OCI-LY7 (cell line): ENCODE results near the gene NEMP2. TPM values are rescaled to one million over a fixed set of nuclear protein-coding genes. Genes with fewer than 3 reads are reported as not detected.

Source experiments
- BruUV-seq: library from RNA; stranded (reverse); fragments of 400-500 nt; replicated peaks from 2 replicates; lab custom pipeline; 2021; lab: Mats Ljungman, UMichigan
- CTCF ChIA-PET: fragments of 300-600 bp; sonication (Branson Sonifier 250); formaldehyde crosslinking; loops from one replicate; lab custom pipeline; 2022; ENCODE audit warnings: antibody characterized with exemption; ENCODE audit not compliant: unreplicated experiment; lab: Charles Lee
- POLR2A ChIA-PET: fragments of 300-600 bp; sonication (Branson Sonifier 250); formaldehyde crosslinking; loops from one replicate; lab custom pipeline; 2022; ENCODE audit warnings: antibody characterized with exemption; lab: Charles Lee
- DNase-seq: peaks from one replicate; pipeline ENCODE4 v3.0.0-alpha.2; 2015; ENCODE audit warnings: low spot score
- H2AFZ ChIP-seq: fragments of 200-600 bp; sonication (generic), shearing (Covaris generic); 2 replicates; pipeline ENCODE4 v1.6.1; 2014; ENCODE audit warnings: mild to moderate bottlenecking, antibody characterized with exemption, low read length, moderate library complexity
- H3K27ac ChIP-seq: fragments of 200-600 bp; sonication (generic); 2 replicates; pipeline ENCODE4 v1.5.1; 2014; ENCODE audit warnings: mixed run types, low read depth, mild to moderate bottlenecking, moderate library complexity, low read length, inconsistent platforms; ENCODE audit not compliant: poor library complexity, severe bottlenecking
- H3K36me3 ChIP-seq: fragments of 200-600 bp; sonication (generic); 2 replicates; pipeline ENCODE4 v1.6.1; 2014; ENCODE audit warnings: mild to moderate bottlenecking, antibody characterized with exemption, low read length, moderate library complexity, mixed read lengths; ENCODE audit not compliant: insufficient read depth
- H3K4me1 ChIP-seq: fragments of 200-600 bp; sonication (generic); 2 replicates; pipeline ENCODE4 v1.5.1; 2014; ENCODE audit warnings: mild to moderate bottlenecking, low read length; ENCODE audit not compliant: insufficient read depth, poor library complexity, severe bottlenecking
- H3K4me2 ChIP-seq: fragments of 200-600 bp; sonication (generic); 2 replicates; pipeline ENCODE4 v1.6.1; 2014; ENCODE audit warnings: mild to moderate bottlenecking, low read length
- H3K4me3 ChIP-seq: fragments of 200-600 bp; sonication (generic); 2 replicates; pipeline ENCODE4 v1.5.1; 2014; ENCODE audit warnings: mild to moderate bottlenecking, low read depth, low read length; ENCODE audit not compliant: poor library complexity, severe bottlenecking
- H3K79me2 ChIP-seq: fragments of 200-600 bp; sonication (generic); 2 replicates; pipeline ENCODE4 v1.6.1; 2016; ENCODE audit warnings: low read depth, mild to moderate bottlenecking, low read length, moderate library complexity, mixed read lengths; ENCODE audit not compliant: insufficient read depth
- H3K9me2 ChIP-seq: fragments of 200-600 bp; sonication (generic); 2 replicates; pipeline ENCODE4 v1.6.1; 2016; ENCODE audit warnings: mild to moderate bottlenecking, low read length, mixed read lengths; ENCODE audit not compliant: insufficient read depth
- H3K9me3 ChIP-seq: fragments of 200-600 bp; sonication (generic); 2 replicates; pipeline ENCODE4 v1.6.1; 2014; ENCODE audit warnings: mild to moderate bottlenecking, mixed run types, low read length, mixed read lengths
- H4K20me1 ChIP-seq: fragments of 200-600 bp; sonication (generic); 2 replicates; pipeline ENCODE4 v1.6.1; 2014; ENCODE audit warnings: mild to moderate bottlenecking, antibody characterized with exemption, low read length, moderate library complexity, mixed read lengths; ENCODE audit not compliant: insufficient read depth
- EZH2phosphoT487 ChIP-seq: fragments of 200-600 bp; sonication (generic); IDR thresholded peaks from 2 replicates; pipeline ENCODE4 v1.6.1; 2018; ENCODE audit warnings: low read depth, borderline replicate concordance, mild to moderate bottlenecking, mixed run types, antibody characterized with exemption, low read length, moderate library complexity, mixed read lengths
- intact Hi-C: fragments of 100-400 bp; cut with micrococcal nuclease; formaldehyde crosslinking; loops from one replicate; pipeline ENCODE4 v1.10.0; 2022; ENCODE audit not compliant: unreplicated experiment
- total RNA-seq, 2 experiments: library from RNA; depleted of rRNA in 1 of 2; stranded (reverse); fragments of >200 nt in 1 of 2; shearing (Covaris generic) in 1 of 2; gene quantifications; 2 replicates each; pipeline ENCODE4 v1.2.3, GENCODE V29; 2014 to 2022
- TF ChIP-seq, protein P1 (sequence below): fragments of 200-600 bp; sonication (generic); conservative IDR thresholded peaks from 2 replicates; pipeline ENCODE4 v1.5.1; 2014; ENCODE audit warnings: mild to moderate bottlenecking, antibody characterized with exemption, low read length, moderate library complexity, mixed read lengths

NEMP2 gene
- total RNA-seq, 2 experiments from 2014 or later: 5.6 to 18.5 TPM

DNA sequence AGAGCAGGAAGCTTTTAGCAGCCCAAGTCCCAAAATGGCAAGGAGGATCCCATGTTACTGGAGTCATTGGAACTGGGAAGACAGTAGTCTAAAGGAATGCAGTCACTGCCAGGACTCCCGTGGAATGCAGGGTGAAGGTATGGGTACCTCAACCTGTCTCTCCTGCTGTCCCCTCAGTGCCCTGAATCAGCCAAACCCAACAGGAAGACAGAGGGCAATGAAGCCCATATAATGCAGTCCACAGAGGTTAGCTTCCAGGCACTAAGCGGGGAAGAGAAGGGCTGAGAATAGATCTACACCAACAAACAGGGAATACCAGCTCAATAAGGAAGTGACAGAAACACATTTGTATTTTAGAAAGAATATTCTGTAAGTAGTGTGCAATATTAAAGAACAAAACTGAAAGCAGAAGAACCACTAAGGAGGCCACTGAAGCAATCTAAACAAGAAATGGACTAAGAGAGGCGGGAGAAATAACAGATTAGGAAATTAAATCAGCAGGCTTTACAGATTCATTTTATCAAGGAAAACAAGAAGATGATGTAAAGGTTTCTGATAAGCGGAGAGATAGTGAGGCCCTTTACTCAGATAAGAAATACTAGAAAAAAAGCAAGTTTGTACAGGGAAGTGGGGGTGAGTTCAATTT lies 8.3 kb downstream of the NEMP2 start:
- no peak overlapping the region for H3K4me2 ChIP-seq
- no peaks in the 10 kb centered on the region for H3K4me1 ChIP-seq
- TF ChIP-seq, protein P1, sequence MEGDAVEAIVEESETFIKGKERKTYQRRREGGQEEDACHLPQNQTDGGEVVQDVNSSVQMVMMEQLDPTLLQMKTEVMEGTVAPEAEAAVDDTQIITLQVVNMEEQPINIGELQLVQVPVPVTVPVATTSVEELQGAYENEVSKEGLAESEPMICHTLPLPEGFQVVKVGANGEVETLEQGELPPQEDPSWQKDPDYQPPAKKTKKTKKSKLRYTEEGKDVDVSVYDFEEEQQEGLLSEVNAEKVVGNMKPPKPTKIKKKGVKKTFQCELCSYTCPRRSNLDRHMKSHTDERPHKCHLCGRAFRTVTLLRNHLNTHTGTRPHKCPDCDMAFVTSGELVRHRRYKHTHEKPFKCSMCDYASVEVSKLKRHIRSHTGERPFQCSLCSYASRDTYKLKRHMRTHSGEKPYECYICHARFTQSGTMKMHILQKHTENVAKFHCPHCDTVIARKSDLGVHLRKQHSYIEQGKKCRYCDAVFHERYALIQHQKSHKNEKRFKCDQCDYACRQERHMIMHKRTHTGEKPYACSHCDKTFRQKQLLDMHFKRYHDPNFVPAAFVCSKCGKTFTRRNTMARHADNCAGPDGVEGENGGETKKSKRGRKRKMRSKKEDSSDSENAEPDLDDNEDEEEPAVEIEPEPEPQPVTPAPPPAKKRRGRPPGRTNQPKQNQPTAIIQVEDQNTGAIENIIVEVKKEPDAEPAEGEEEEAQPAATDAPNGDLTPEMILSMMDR: no peak
- intact Hi-C loops: no loop called here
- H3K79me2 ChIP-seq: no peaks in the 10 kb centered on the region
- no peaks in the 10 kb centered on the region for H3K9me2 ChIP-seq
- no peak for DNase-seq
- H3K9me3 ChIP-seq: no peaks in the 10 kb centered on the region
- CTCF ChIA-PET: no interaction called here
- no peak overlapping the region for H2AFZ ChIP-seq
- no TSS peak for BruUV-seq
- H3K4me3 ChIP-seq: no peak overlapping the region
- no peaks in the 10 kb centered on the region for H4K20me1 ChIP-seq
- peaks cover 14% of the 10 kb centered on the region; the same call in 1 of the 2 replicates for H3K36me3 ChIP-seq
- POLR2A ChIA-PET: interaction anchor here (1.5 kb wide), 1 partner anchor 8 kb away, joined by 3 read pairs; the partner anchor contains the start of gene NEMP2
- no peak overlapping the region for H3K27ac ChIP-seq

- Histone ChIP-seq H3K4me2 (no peak overlapping the region), H3K9me2 (no peaks in the 10 kb centered on the region), H3K79me2 (no peaks in the 10 kb centered on the region), H3K4me1 (no peaks in the 10 kb centered on the region), H4K20me1 (no peaks in the 10 kb centered on the region), H3K9me3 (no peaks in the 10 kb centered on the region), H3K36me3 (peaks cover 19% of the 10 kb centered on the region), H3K27ac (no peak overlapping the region), H3K4me3 (no peak overlapping the region), H2AFZ (no peak overlapping the region)
- CTCF ChIA-PET: no interaction called here
- intact Hi-C loops: no loop called here
- POLR2A ChIA-PET: interaction anchor here (1.5 to 1.6 kb wide), 2 partner anchors 9 to 17 kb away, joined by 3 read pairs; partner anchors contain the start of gene NEMP2
- no TSS peak for BruUV-seq
- no peak for TF ChIP-seq EZH2phosphoT487
- TF ChIP-seq, protein P1: no peak
- no peak for DNase-seq
Measured at GRCh38 chr2:190524928-190525327, 9.6 kb downstream of the NEMP2 start.
